GM23338 (cell line): ENCODE results near the gene LRRC58. TPM values are rescaled to one million over a fixed set of nuclear protein-coding genes. Genes with fewer than 3 reads are reported as not detected.

Experiments
- ATAC-seq: fragments of 200-7000 bp; cut with Tn5 transposase; 3 replicates; pipeline ENCODE4 v1.9.1; 2020
- DNase-seq: peaks from one replicate; pipeline ENCODE4 v3.0.0-alpha.2; 2015; ENCODE audit warnings: low spot score
- H2AFZ ChIP-seq: fragments of 200-600 bp; sonication (generic); 2 replicates; pipeline ENCODE4 v1.8.0; 2016; ENCODE audit warnings: antibody characterized with exemption, mild to moderate bottlenecking, moderate library complexity
- H3F3A ChIP-seq: fragments of 200-600 bp; sonication (generic); replicated peaks from 2 replicates; pipeline ENCODE4 v1.8.0; 2017; ENCODE audit warnings: antibody characterized with exemption, mixed run types, low read depth
- H3K27ac ChIP-seq: fragments of 200-600 bp; sonication (generic); 2 replicates; pipeline ENCODE4 v1.6.1; 2016; ENCODE audit warnings: low read depth
- H3K27me3 ChIP-seq: fragments of 200-600 bp; sonication (generic); 2 replicates; pipeline ENCODE4 v1.8.0; 2016; ENCODE audit warnings: mild to moderate bottlenecking, mixed run types, moderate library complexity; ENCODE audit not compliant: insufficient read depth
- H3K36me3 ChIP-seq: fragments of 200-600 bp; sonication (generic); 2 replicates; pipeline ENCODE4 v1.8.0; 2016; ENCODE audit warnings: mild to moderate bottlenecking; ENCODE audit not compliant: insufficient read depth
- H3K4me1 ChIP-seq: fragments of 200-600 bp; sonication (generic); 2 replicates; pipeline ENCODE4 v1.8.0; 2016; ENCODE audit warnings: mild to moderate bottlenecking, moderate library complexity; ENCODE audit not compliant: insufficient read depth
- H3K4me2 ChIP-seq: fragments of 200-600 bp; sonication (generic); 2 replicates; pipeline ENCODE4 v1.7.1; 2017; ENCODE audit warnings: mixed run types
- H3K4me3 ChIP-seq: fragments of 200-600 bp; sonication (generic); 2 replicates; pipeline ENCODE4 v1.6.1; 2016; ENCODE audit warnings: mixed run types
- H3K79me2 ChIP-seq: fragments of 200-600 bp; sonication (generic); replicated peaks from 2 replicates; pipeline ENCODE4 v1.8.0; 2017; ENCODE audit warnings: mild to moderate bottlenecking; ENCODE audit not compliant: insufficient read depth
- H3K9me2 ChIP-seq: fragments of 200-600 bp; sonication (generic); 2 replicates; pipeline ENCODE4 v1.8.0; 2017; ENCODE audit not compliant: insufficient read depth
- H4K20me1 ChIP-seq: fragments of 200-600 bp; sonication (generic); replicated peaks from 2 replicates; pipeline ENCODE4 v1.8.0; 2017; ENCODE audit warnings: mild to moderate bottlenecking; ENCODE audit not compliant: insufficient read depth
- H3K27ac Mint-ChIP-seq: 2 replicates; pipeline ENCODE4 v1.8.0; 2020; ENCODE audit warnings: inconsistent platforms, mild to moderate bottlenecking, moderate library complexity, mixed read lengths
- H3K27me3 Mint-ChIP-seq: 3 replicates; pipeline ENCODE4 v1.8.0; 2022; ENCODE audit warnings: low read depth, mild to moderate bottlenecking, moderate library complexity, mixed read lengths, inconsistent platforms; ENCODE audit not compliant: insufficient read depth, poor library complexity
- H3K36me3 Mint-ChIP-seq: 3 replicates; pipeline ENCODE4 v1.8.0; 2021; ENCODE audit warnings: low read depth, mild to moderate bottlenecking, inconsistent platforms, moderate library complexity, mixed read lengths
- H3K4me1 Mint-ChIP-seq: 3 replicates; pipeline ENCODE4 v1.8.0; 2020; ENCODE audit warnings: mild to moderate bottlenecking, inconsistent platforms, mixed read lengths
- H3K4me3 Mint-ChIP-seq: 3 replicates; pipeline ENCODE4 v1.8.0; 2021; ENCODE audit warnings: moderate library complexity, mild to moderate bottlenecking, inconsistent platforms, mixed read lengths
- H3K9me3 Mint-ChIP-seq: 3 replicates; pipeline ENCODE4 v1.8.0; 2020; ENCODE audit warnings: moderate library complexity, mild to moderate bottlenecking, inconsistent platforms, mixed read lengths
- CREB1 ChIP-seq: fragments of 250-450 bp; sonication (Bioruptor Pico); IDR thresholded peaks from 2 replicates; pipeline ENCODE4 v1.5.0; 2020; ENCODE audit warnings: low read depth, mild to moderate bottlenecking, moderate library complexity
- EZH2phosphoT487 ChIP-seq: fragments of 200-600 bp; sonication (generic); IDR thresholded peaks from one replicate; pipeline ENCODE4 v1.8.1; 2018; ENCODE audit warnings: antibody characterized with exemption; ENCODE audit not compliant: unreplicated experiment
- NANOG ChIP-seq: IDR thresholded peaks from 2 replicates; pipeline ENCODE4 v1.6.1; 2016; ENCODE audit warnings: antibody characterized with exemption, borderline replicate concordance
- POLR2AphosphoS5 ChIP-seq: IDR thresholded peaks from 2 replicates; pipeline ENCODE4 v1.6.1; 2016; ENCODE audit warnings: antibody characterized with exemption, low read depth
- REST ChIP-seq: IDR thresholded peaks from one replicate; pipeline ENCODE4 v1.6.1; 2018; ENCODE audit warnings: antibody characterized with exemption; ENCODE audit not compliant: unreplicated experiment
- STAT1 ChIP-seq: IDR thresholded peaks from one replicate; pipeline ENCODE4 v1.6.1; 2016; ENCODE audit warnings: antibody characterized with exemption; ENCODE audit not compliant: unreplicated experiment
- ZNF114 ChIP-seq: fragments of 250-450 bp; sonication (Bioruptor Pico); IDR thresholded peaks from 2 replicates; pipeline ENCODE4 v1.5.0; 2020; ENCODE audit warnings: mild to moderate bottlenecking, moderate library complexity
- ZNF462 ChIP-seq: fragments of 250-450 bp; sonication (Bioruptor Pico); IDR thresholded peaks from 2 replicates; pipeline ENCODE4 v1.5.0; 2020; ENCODE audit warnings: mild to moderate bottlenecking, moderate library complexity
- polyA plus RNA-seq: library from polyadenylated mRNA; unstranded; fragments of >200 nt; fragmentation: Nextera tagmentation; extraction: Ambion mirVana; gene quantifications from 2 replicates; pipeline ENCODE4 v1.2.1, GENCODE V29; 2016
- total RNA-seq: library from RNA; depleted of rRNA; stranded (reverse); fragments of >200 nt; shearing (Covaris generic); gene quantifications from 2 replicates; pipeline ENCODE4 v1.2.3, GENCODE V29; 2014

LRRC58 gene
- total and polyA plus RNA-seq, 2 experiments from 2014 or later: 7.0 to 23.8 TPM

GRCh38 chr3:120300971-120301370 is 48.2 kb downstream of the LRRC58 start:
- H3K27ac Mint-ChIP-seq: no peak overlapping the region
- no peak overlapping the region for H3K4me2 ChIP-seq

GRCh38 chr3:120299403-120299802 is 49.8 kb downstream of the LRRC58 start:
- Histone ChIP-seq H3K27ac (no peak overlapping the region), H3K4me1 (no peaks in the 10 kb centered on the region), H3K27me3 (no peaks in the 10 kb centered on the region), H3K4me3 (no peak overlapping the region), H3K79me2 (no peaks in the 10 kb centered on the region), H3F3A (no peaks in the 10 kb centered on the region), H4K20me1 (no peaks in the 10 kb centered on the region; the same call in 1 of the 2 replicates), H3K36me3 (no peaks in the 10 kb centered on the region), H2AFZ (peak overlapping the region; percentile 69; the same call in 1 of the 2 replicates), H3K9me2 (0 out of 2 replicates have a peak, but pooled peaks cover 3% of the 10 kb centered on the region), H3K4me2 (no peak overlapping the region)
- ATAC-seq (no peak), DNase-seq (no peak)
- H3K27me3 Mint-ChIP-seq: peaks cover 2% of the 10 kb centered on the region
- no peaks in the 10 kb centered on the region for H3K36me3 Mint-ChIP-seq
- H3K9me3 Mint-ChIP-seq: no peaks in the 10 kb centered on the region; the same call in 2 of the 3 replicates
- H3K27ac Mint-ChIP-seq: no peak overlapping the region
- no peak for TF ChIP-seq POLR2AphosphoS5
- TF ChIP-seq NANOG: no peak
- TF ChIP-seq EZH2phosphoT487: no peak
- TF ChIP-seq CREB1 (CRISPR knock-in tag): no peak
- TF ChIP-seq STAT1: no peak
- H3K4me1 Mint-ChIP-seq: peaks cover 7% of the 10 kb centered on the region; the same call in 2 of the 3 replicates
- no peak overlapping the region for H3K4me3 Mint-ChIP-seq

More at GRCh38 chr3:120300971-120301370, 48.2 kb downstream of the LRRC58 start:
- no peak overlapping the region for H3K27ac ChIP-seq
- ATAC-seq: no peak
- H3F3A ChIP-seq: no peaks in the 10 kb centered on the region
- no peak for DNase-seq
- no peaks in the 10 kb centered on the region for H3K79me2 ChIP-seq
- peaks cover 7% of the 10 kb centered on the region; the same call in 2 of the 3 replicates for H3K4me1 Mint-ChIP-seq
- no peaks in the 10 kb centered on the region for H3K9me2 ChIP-seq
- H3K4me3 ChIP-seq: no peak overlapping the region
- H3K36me3 Mint-ChIP-seq: no peaks in the 10 kb centered on the region
- no peak overlapping the region for H2AFZ ChIP-seq
- H3K27me3 Mint-ChIP-seq: no peaks in the 10 kb centered on the region
- H4K20me1 ChIP-seq: no peaks in the 10 kb centered on the region; the same call in 1 of the 2 replicates
- H3K36me3 ChIP-seq: no peaks in the 10 kb centered on the region
- TF ChIP-seq REST (no peak), ZNF114 (CRISPR knock-in tag) (no peak), POLR2AphosphoS5 (no peak)
- no peaks in the 10 kb centered on the region for H3K4me1 ChIP-seq
- no peaks in the 10 kb centered on the region; the same call in 2 of the 3 replicates for H3K9me3 Mint-ChIP-seq
- no peaks in the 10 kb centered on the region for H3K27me3 ChIP-seq
- no peak overlapping the region for H3K4me3 Mint-ChIP-seq

GRCh38 chr3:120298996-120299395 is 50.2 kb downstream of the LRRC58 start:
- Mint-ChIP-seq H3K36me3 (no peaks in the 10 kb centered on the region), H3K27ac (no peak overlapping the region), H3K27me3 (peaks cover 2% of the 10 kb centered on the region), H3K9me3 (peaks cover 3% of the 10 kb centered on the region; the same call in 2 of the 3 replicates), H3K4me3 (no peak overlapping the region), H3K4me1 (peaks cover 7% of the 10 kb centered on the region; the same call in 2 of the 3 replicates)
- Histone ChIP-seq H2AFZ (no peak overlapping the region), H3K27ac (no peak overlapping the region), H4K20me1 (no peaks in the 10 kb centered on the region; the same call in 1 of the 2 replicates), H3K4me3 (no peak overlapping the region), H3K4me2 (no peak overlapping the region), H3K79me2 (no peaks in the 10 kb centered on the region), H3K9me2 (0 out of 2 replicates have a peak, but pooled peaks cover 3% of the 10 kb centered on the region), H3K36me3 (no peaks in the 10 kb centered on the region), H3K27me3 (no peaks in the 10 kb centered on the region), H3K4me1 (no peaks in the 10 kb centered on the region), H3F3A (no peaks in the 10 kb centered on the region)
- no peak for ATAC-seq
- no peak for DNase-seq
- no peak for TF ChIP-seq ZNF462 (CRISPR knock-in tag)
